ENCODE measurements around the gene PPFIA4.
A peak's percentile ranks its signal among the peaks of the same experiment; 100 is the strongest.
"Not testable (repeated sequence)": the region's sequence is repeated elsewhere in the genome, so short reads cannot be mapped to it uniquely, and the experiment has no call there.

The PPFIA4 gene

GRCh38 chr1:202994756-202995155 lies 31.5 kb upstream of the PPFIA4 start:
- H3K4me3 ChIP-seq (ENCODE audit: insufficient read depth, low read depth, low read length): no peak overlapping the region
- H3K9me3 ChIP-seq (ENCODE audit: control insufficient read depth, low read length): no peaks in the 10 kb centered on the region
- H3K4me1 ChIP-seq (ENCODE audit: control insufficient read depth, insufficient read depth, low read length): no peaks in the 10 kb centered on the region
- WGBS, 2 experiments: 86 to 91% methylated on average over 3 of the region's 3 CpGs
- H3K36me3 ChIP-seq (ENCODE audit: control insufficient read depth, insufficient read depth, low read length): no peaks in the 10 kb centered on the region
- H3K27me3 ChIP-seq (ENCODE audit: control insufficient read depth, insufficient read depth, low read length, poor library complexity, severe bottlenecking): peaks cover 22% of the 10 kb centered on the region
- H3K27ac ChIP-seq (ENCODE audit: insufficient read depth, low read depth, low read length, poor library complexity, severe bottlenecking): no peak overlapping the region

GRCh38 chr1:202998836-202999750 lies 27.2 kb upstream of the PPFIA4 start:
- WGBS, 2 experiments: 72 to 75% methylated on average over 14 of the region's 14 CpGs
- H3K27ac ChIP-seq (ENCODE audit: insufficient read depth, low read depth, low read length, poor library complexity, severe bottlenecking): no peak overlapping the region

GRCh38 chr1:203000217-203000944 lies 25.9 kb upstream of the PPFIA4 start:
- H3K4me3 ChIP-seq (ENCODE audit: insufficient read depth, low read depth, low read length): no peak overlapping the region
- no peaks in the 10 kb centered on the region for H3K4me1 ChIP-seq (ENCODE audit: control insufficient read depth, insufficient read depth, low read length)
- no peaks in the 10 kb centered on the region for H3K9me3 ChIP-seq (ENCODE audit: control insufficient read depth, low read length)
- H3K27ac ChIP-seq (ENCODE audit: insufficient read depth, low read depth, low read length, poor library complexity, severe bottlenecking): no peak overlapping the region
- no peaks in the 10 kb centered on the region for H3K36me3 ChIP-seq (ENCODE audit: control insufficient read depth, insufficient read depth, low read length)
- 89 to 90% methylated on average over 3 of the region's 3 CpGs for WGBS, 2 experiments
- peaks cover 14% of the 10 kb centered on the region for H3K27me3 ChIP-seq (ENCODE audit: control insufficient read depth, insufficient read depth, low read length, poor library complexity, severe bottlenecking)

More at GRCh38 chr1:202998836-202999750, 27.2 kb upstream of the PPFIA4 start:
- Histone ChIP-seq H3K27me3 (ENCODE audit: control insufficient read depth, insufficient read depth, low read length, poor library complexity, severe bottlenecking) (peaks cover 14% of the 10 kb centered on the region), H3K9me3 (ENCODE audit: control insufficient read depth, low read length) (no peaks in the 10 kb centered on the region), H3K36me3 (ENCODE audit: control insufficient read depth, insufficient read depth, low read length) (no peaks in the 10 kb centered on the region), H3K4me3 (ENCODE audit: insufficient read depth, low read depth, low read length) (no peak overlapping the region), H3K4me1 (ENCODE audit: control insufficient read depth, insufficient read depth, low read length) (no peaks in the 10 kb centered on the region)

- Histone ChIP-seq H3K36me3 (ENCODE audit: control insufficient read depth, insufficient read depth, low read length) (no peaks in the 10 kb centered on the region), H3K27ac (ENCODE audit: insufficient read depth, low read depth, low read length, poor library complexity, severe bottlenecking) (no peak overlapping the region), H3K27me3 (ENCODE audit: control insufficient read depth, insufficient read depth, low read length, poor library complexity, severe bottlenecking) (peaks cover 4% of the 10 kb centered on the region), H3K9me3 (ENCODE audit: control insufficient read depth, low read length) (no peaks in the 10 kb centered on the region), H3K4me1 (ENCODE audit: control insufficient read depth, insufficient read depth, low read length) (no peaks in the 10 kb centered on the region), H3K4me3 (ENCODE audit: insufficient read depth, low read depth, low read length) (no peak overlapping the region)
- WGBS, 2 experiments: 87 to 91% methylated on average over 9 of the region's 9 CpGs
Measured at GRCh38 chr1:203001986-203002385, 24.3 kb upstream of the PPFIA4 start.

- H3K27me3 ChIP-seq (ENCODE audit: control insufficient read depth, insufficient read depth, low read length, poor library complexity, severe bottlenecking): no peaks in the 10 kb centered on the region
- no peak overlapping the region for H3K27ac ChIP-seq (ENCODE audit: insufficient read depth, low read depth, low read length, poor library complexity, severe bottlenecking)
- 93 to 100% methylated on average over 1 of the region's 1 CpG for WGBS, 2 experiments
- no peak overlapping the region for H3K4me3 ChIP-seq (ENCODE audit: insufficient read depth, low read depth, low read length)
- no peaks in the 10 kb centered on the region for H3K4me1 ChIP-seq (ENCODE audit: control insufficient read depth, insufficient read depth, low read length)
- H3K9me3 ChIP-seq (ENCODE audit: control insufficient read depth, low read length): no peaks in the 10 kb centered on the region
- no peaks in the 10 kb centered on the region for H3K36me3 ChIP-seq (ENCODE audit: control insufficient read depth, insufficient read depth, low read length)
Measured at GRCh38 chr1:203002951-203003350, 23.3 kb upstream of the PPFIA4 start.

- not testable (repeated sequence) for H3K36me3 ChIP-seq (ENCODE audit: control insufficient read depth, insufficient read depth, low read length); H3K27me3 ChIP-seq (ENCODE audit: control insufficient read depth, insufficient read depth, low read length, poor library complexity, severe bottlenecking); H3K4me3 ChIP-seq (ENCODE audit: insufficient read depth, low read depth, low read length); H3K9me3 ChIP-seq (ENCODE audit: control insufficient read depth, low read length); H3K4me1 ChIP-seq (ENCODE audit: control insufficient read depth, insufficient read depth, low read length); H3K27ac ChIP-seq (ENCODE audit: insufficient read depth, low read depth, low read length, poor library complexity, severe bottlenecking)
- 86 to 88% methylated on average over 16 to 17 of the region's 17 CpGs for WGBS, 2 experiments
Measured at GRCh38 chr1:203005395-203006142, 20.7 kb upstream of the PPFIA4 start.

- 0 to 1% methylated on average over 78 of the region's 78 CpGs for WGBS, 2 experiments
- Histone ChIP-seq H3K4me3 (ENCODE audit: insufficient read depth, low read depth, low read length) (peak within 1 kb of the TSS; percentile 66), H3K9me3 (ENCODE audit: control insufficient read depth, low read length) (no peaks in the 10 kb centered on the region)
Measured at GRCh38 chr1:203006948-203007871, 19.1 kb upstream of the PPFIA4 start, which contains the start of gene TMEM183A. TSS of gene TMEM183A (plus strand) at chr1:203007374. CDS start at chr1:203007466, 92 bp downstream.

GRCh38 chr1:203009185-203009584 lies 17.1 kb upstream of the PPFIA4 start:
- no peaks in the 10 kb centered on the region for H3K4me1 ChIP-seq (ENCODE audit: control insufficient read depth, insufficient read depth, low read length)
- H3K27ac ChIP-seq (ENCODE audit: insufficient read depth, low read depth, low read length, poor library complexity, severe bottlenecking): no peak overlapping the region
- no peaks in the 10 kb centered on the region for H3K27me3 ChIP-seq (ENCODE audit: control insufficient read depth, insufficient read depth, low read length, poor library complexity, severe bottlenecking)
- no peak overlapping the region for H3K4me3 ChIP-seq (ENCODE audit: insufficient read depth, low read depth, low read length)
- no peaks in the 10 kb centered on the region for H3K9me3 ChIP-seq (ENCODE audit: control insufficient read depth, low read length)
- peaks cover 24% of the 10 kb centered on the region for H3K36me3 ChIP-seq (ENCODE audit: control insufficient read depth, insufficient read depth, low read length)
- WGBS, 2 experiments: 83 to 100% methylated on average over 3 of the region's 3 CpGs

More at GRCh38 chr1:203006948-203007871, 19.1 kb upstream of the PPFIA4 start, which contains the start of gene TMEM183A:
- Histone ChIP-seq H3K4me1 (ENCODE audit: control insufficient read depth, insufficient read depth, low read length) (no peaks in the 10 kb centered on the region), H3K36me3 (ENCODE audit: control insufficient read depth, insufficient read depth, low read length) (peaks cover 18% of the 10 kb centered on the region), H3K27me3 (ENCODE audit: control insufficient read depth, insufficient read depth, low read length, poor library complexity, severe bottlenecking) (no peaks in the 10 kb centered on the region), H3K27ac (ENCODE audit: insufficient read depth, low read depth, low read length, poor library complexity, severe bottlenecking) (peak within 1 kb of the TSS; percentile 78)

- H3K27ac ChIP-seq (ENCODE audit: insufficient read depth, low read depth, low read length, poor library complexity, severe bottlenecking): no peak overlapping the region
- 89 to 100% methylated on average over 3 to 5 of the region's 5 CpGs for WGBS, 2 experiments
- no peak overlapping the region for H3K4me3 ChIP-seq (ENCODE audit: insufficient read depth, low read depth, low read length)
- no peaks in the 10 kb centered on the region for H3K9me3 ChIP-seq (ENCODE audit: control insufficient read depth, low read length)
- H3K36me3 ChIP-seq (ENCODE audit: control insufficient read depth, insufficient read depth, low read length): peaks cover 43% of the 10 kb centered on the region
- no peaks in the 10 kb centered on the region for H3K4me1 ChIP-seq (ENCODE audit: control insufficient read depth, insufficient read depth, low read length)
- H3K27me3 ChIP-seq (ENCODE audit: control insufficient read depth, insufficient read depth, low read length, poor library complexity, severe bottlenecking): no peaks in the 10 kb centered on the region
Measured at GRCh38 chr1:203011582-203011981, 14.7 kb upstream of the PPFIA4 start.

Data from ectodermal cell (in vitro differentiated cells).